K562 (cell line): ENCODE results near the gene JUND. TPM values are rescaled to one million over a fixed set of nuclear protein-coding genes. Genes with fewer than 3 reads are reported as not detected.

Experiments used
- ARID1B ChIP-seq: fragments of 450-650 bp; IDR thresholded peaks from 2 replicates; pipeline ENCODE4 v1.6.1; 2016; ENCODE audit warnings: antibody characterized with exemption, mild to moderate bottlenecking, inconsistent platforms
- BRD9 ChIP-seq: fragments of 450-650 bp; IDR thresholded peaks from 2 replicates; pipeline ENCODE4 v1.6.1; 2018; ENCODE audit warnings: low read depth; ENCODE audit not compliant: partially characterized antibody
- E2F3 ChIP-seq: fragments of 250-450 bp; sonication (Bioruptor Pico); IDR thresholded peaks from 2 replicates; pipeline ENCODE4 v1.4.0; 2020; ENCODE audit warnings: mild to moderate bottlenecking
- ETV5 ChIP-seq: sonication (generic); formaldehyde crosslinking; IDR thresholded peaks from 2 replicates; pipeline ENCODE4 v1.4.0; 2020; ENCODE audit warnings: low read depth, mild to moderate bottlenecking, missing genetic modification reagents
- FOXP4 ChIP-seq: sonication (generic); formaldehyde crosslinking; IDR thresholded peaks from 2 replicates; pipeline ENCODE4 v1.8.0; 2022; ENCODE audit warnings: mild to moderate bottlenecking, missing genetic modification reagents, borderline replicate concordance
- HDAC1 ChIP-seq, 2 experiments: fragments of 450-650 bp; IDR thresholded peaks; 2 replicates each; pipeline ENCODE4 v1.6.1; 2016 to 2017; ENCODE audit warnings: inconsistent platforms in 1 of 2, mild to moderate bottlenecking in 1 of 2, moderate library complexity in 1 of 2
- MAFK ChIP-seq: IDR thresholded peaks from 2 replicates; pipeline ENCODE4 v1.6.1; 2011; ENCODE audit warnings: low read length, improper control_type of control experiment
- MAZ ChIP-seq, 2 experiments: fragments of 450-650 bp in 1 of 2; sonication (generic) in 1 of 2; formaldehyde crosslinking; IDR thresholded peaks in 1 of 2; conservative IDR thresholded peaks in 1 of 2; 2 replicates each; pipeline versions ENCODE4 v1.4.0 to v1.5.0; 2020; ENCODE audit warnings: mild to moderate bottlenecking in 1 of 2, missing genetic modification reagents in 1 of 2
- MCM3 ChIP-seq: fragments of 450-650 bp; IDR thresholded peaks from 2 replicates; pipeline ENCODE4 v1.6.1; 2016
- MECOM ChIP-seq: fragments of 250-450 bp; sonication (Bioruptor Pico); IDR thresholded peaks from 2 replicates; pipeline ENCODE4 v1.8.0; 2022; ENCODE audit warnings: inconsistent platforms
- MED1 ChIP-seq: sonication (generic); formaldehyde crosslinking; IDR thresholded peaks from 2 replicates; pipeline ENCODE4 v1.8.1; 2023; ENCODE audit warnings: missing genetic modification reagents, borderline replicate concordance
- MEIS2 ChIP-seq: fragments of 450-650 bp; IDR thresholded peaks from 2 replicates; pipeline ENCODE4 v1.6.1; 2014; ENCODE audit warnings: mild to moderate bottlenecking; ENCODE audit not compliant: partially characterized antibody
- NRF1 ChIP-seq, 2 experiments: fragments of 450-650 bp; IDR thresholded peaks in 1 of 2; conservative IDR thresholded peaks in 1 of 2; 2 replicates each; pipeline ENCODE4 v1.6.1; 2014; ENCODE audit warnings: mild to moderate bottlenecking in 2 of 2
- PRMT5 ChIP-seq: sonication (generic); formaldehyde crosslinking; IDR thresholded peaks from 2 replicates; pipeline ENCODE4 v1.5.0; 2020; ENCODE audit warnings: missing genetic modification reagents
- SNRNP70 ChIP-seq: fragments of 200-400 bp; formaldehyde crosslinking; optimal IDR thresholded peaks from 2 replicates; pipeline ENCODE3; 2017; ENCODE audit warnings: low read depth, low read length
- TOE1 ChIP-seq, 2 experiments: fragments of 450-650 bp in 1 of 2; sonication (generic) in 1 of 2; formaldehyde crosslinking in 1 of 2; IDR thresholded peaks; 2 replicates each; pipeline versions ENCODE4 v1.7.1 to v1.8.0; 2016 to 2022; ENCODE audit warnings: borderline replicate concordance in 2 of 2, mild to moderate bottlenecking in 2 of 2, antibody characterized with exemption in 1 of 2, inconsistent platforms in 1 of 2, low read depth in 1 of 2, missing genetic modification reagents in 1 of 2, moderate library complexity in 1 of 2
- TSHZ1 ChIP-seq: fragments of 250-450 bp; sonication (Bioruptor Pico); IDR thresholded peaks from 2 replicates; pipeline ENCODE4 v1.4.0; 2020; ENCODE audit warnings: mild to moderate bottlenecking, moderate library complexity
- ZBED1 ChIP-seq: IDR thresholded peaks from 2 replicates; pipeline ENCODE4 v1.6.1; 2014
- ZNF184 ChIP-seq: sonication (generic); formaldehyde crosslinking; IDR thresholded peaks from 2 replicates; pipeline ENCODE4 v1.5.0; 2020; ENCODE audit warnings: missing genetic modification reagents
- ZNF217 ChIP-seq: sonication (generic); formaldehyde crosslinking; IDR thresholded peaks from 2 replicates; pipeline ENCODE4 v1.8.0; 2022; ENCODE audit warnings: mild to moderate bottlenecking, missing genetic modification reagents
- polyA plus RNA-seq, 8 experiments: library from polyadenylated mRNA; depleted of rRNA in 4 of 8; stranded (reverse) in 5 of 8; unstranded in 3 of 8; fragments of >200 nt; fragmentation: Nextera tagmentation in 2 of 8; fragmentation: Illumina TruSeq in 1 of 8; extraction: Ambion mirVana in 2 of 8; extraction: Trizol in 1 of 8; gene quantifications; 2 replicates each; pipeline versions ENCODE4 v1.2.1 to v1.2.3, GENCODE V29; 2011 to 2014; ENCODE audit warnings: inconsistent platforms in 1 of 8, missing spikeins in 1 of 8
- total RNA-seq, 7 experiments: library from RNA; depleted of rRNA in 6 of 7; stranded (reverse); fragments of >200 nt in 6 of 7; fragmentation: Illumina TruSeq in 2 of 7; extraction: Trizol in 2 of 7; gene quantifications; 2 replicates each; pipeline versions ENCODE4 v1.2.1 to v1.2.3, GENCODE V29; 2011 to 2021; ENCODE audit warnings: low replicate concordance in 1 of 7

The JUND gene
- total and polyA plus RNA-seq, 9 of the 15 experiments (the other 6 are each of a cell fraction or from before 2014, with no cell fraction given): 6.4 to 286 (median 42.3) TPM

GRCh38 chr19:18292810-18293641 lies 11.6 kb upstream of the JUND start (continued):
- peak; percentile 57 to 68; a peak in 3 of 4 replicates for TF ChIP-seq NRF1 (conservative IDR thresholded peaks at IDR 0.05 in 1 of 2, IDR thresholded peaks at IDR 0.05 in 1 of 2)
- peak in 1 of 2 experiments; percentile 39; a peak in 3 of 4 replicates for TF ChIP-seq MAZ (CRISPR knock-in tag; conservative IDR thresholded peaks at IDR 0.05 in 1 of 2, IDR thresholded peaks at IDR 0.05 in 1 of 2)
- no peak for TF ChIP-seq ZNF184
- no peak for TF ChIP-seq PRMT5
- no peak for TF ChIP-seq ETV5 (CRISPR knock-in tag)
- TF ChIP-seq BRD9: peak; percentile 32
- no peak for TF ChIP-seq TSHZ1 (CRISPR knock-in tag)
- TF ChIP-seq MAFK: peak; percentile 17; the same call in 1 of the 2 replicates
- no peak for TF ChIP-seq MCM3
- TF ChIP-seq HDAC1 (IDR thresholded peaks at IDR 0.05): peak; percentile 41 to 91
- TF ChIP-seq MED1 (CRISPR knock-in tag): no peak
- TF ChIP-seq ARID1B: peak; percentile 49
- TF ChIP-seq ZBED1: no peak
- TF ChIP-seq MECOM: no peak
- TF ChIP-seq SNRNP70: no peak
- no peak for TF ChIP-seq FOXP4 (CRISPR knock-in tag)
- TF ChIP-seq ZNF217 (CRISPR knock-in tag): no peak
- peak; percentile 71 for TF ChIP-seq MEIS2
- TF ChIP-seq E2F3 (CRISPR knock-in tag): no peak
- TF ChIP-seq TOE1 (IDR thresholded peaks at IDR 0.05; ENCODE audit: borderline replicate concordance): 0 out of 2 replicates have a peak, but pooled peaks have one; percentile 12
- no peak for TF ChIP-seq TOE1 (CRISPR knock-in tag; IDR thresholded peaks at IDR 0.05; ENCODE audit: borderline replicate concordance, low read depth)
